ENCODE measurements around the gene KLHDC3. TPM values are rescaled to one million over a fixed set of nuclear protein-coding genes. Genes with fewer than 3 reads are reported as not detected.

The KLHDC3 gene
- total and polyA plus RNA-seq, 2 donors (not counting 1 experiment from before 2014, with no cell fraction given): 54.0 to 54.5 TPM

GRCh38 chr6:42969934-42970333 lies 44.1 kb upstream of the KLHDC3 start:
- Histone ChIP-seq H4K20me1 (ENCODE audit: control insufficient read depth, extremely low read depth, insufficient read depth, low read length) (no peaks in the 10 kb centered on the region), H3K4me3 (replicated peaks in 1 of 4; ENCODE audit: control extremely low read depth in 1 of 4, insufficient read depth in 1 of 4, low read depth in 3 of 4, low read length in 4 of 4) (no peak overlapping the region), H3K27ac (ENCODE audit: insufficient read depth, low read length) (no peak overlapping the region), H3K79me2 (ENCODE audit: control insufficient read depth, insufficient read depth, low read length) (no peaks in the 10 kb centered on the region), H3K4me1 (ENCODE audit: control insufficient read depth, extremely low read depth, insufficient read depth, low read length) (no peaks in the 10 kb centered on the region), H3K36me3 (ENCODE audit: control insufficient read depth, insufficient read depth, low read length) (peaks cover 8% of the 10 kb centered on the region), H3K27me3 (ENCODE audit: control insufficient read depth, insufficient read depth, low read length) (no peaks in the 10 kb centered on the region), H2AFZ (ENCODE audit: low read length) (no peak overlapping the region), H3K9me3 (ENCODE audit: control insufficient read depth, insufficient read depth, low read depth, low read length) (no peaks in the 10 kb centered on the region), H3K4me2 (ENCODE audit: extremely low read depth, insufficient read depth, low read length) (no peak overlapping the region), H3K9ac (ENCODE audit: insufficient read depth, low read length) (no peak overlapping the region)
- TF ChIP-seq EZH2 (IDR thresholded peaks at IDR 0.05; ENCODE audit: low read length, missing control alignments) (no peak), CTCF (conservative IDR thresholded peaks at IDR 0.05 in 1 of 2, IDR thresholded peaks at IDR 0.05 in 1 of 2; ENCODE audit: low read depth in 1 of 2, low read length in 2 of 2) (no peak)
- DNase-seq (ENCODE audit: low read depth in 2 of 2): no peak

GRCh38 chr6:42970871-42971612 lies 43.0 kb upstream of the KLHDC3 start:
- Histone ChIP-seq H3K36me3 (ENCODE audit: control insufficient read depth, insufficient read depth, low read length) (peaks cover 8% of the 10 kb centered on the region), H3K27ac (ENCODE audit: insufficient read depth, low read length) (no peak overlapping the region), H3K4me3 (replicated peaks in 1 of 4; ENCODE audit: control extremely low read depth in 1 of 4, insufficient read depth in 1 of 4, low read depth in 3 of 4, low read length in 4 of 4) (no peak overlapping the region), H3K4me1 (ENCODE audit: control insufficient read depth, extremely low read depth, insufficient read depth, low read length) (no peaks in the 10 kb centered on the region), H3K9me3 (ENCODE audit: control insufficient read depth, insufficient read depth, low read depth, low read length) (no peaks in the 10 kb centered on the region), H3K4me2 (ENCODE audit: extremely low read depth, insufficient read depth, low read length) (no peak overlapping the region), H3K79me2 (ENCODE audit: control insufficient read depth, insufficient read depth, low read length) (no peaks in the 10 kb centered on the region), H4K20me1 (ENCODE audit: control insufficient read depth, extremely low read depth, insufficient read depth, low read length) (no peaks in the 10 kb centered on the region), H2AFZ (ENCODE audit: low read length) (no peak overlapping the region), H3K27me3 (ENCODE audit: control insufficient read depth, insufficient read depth, low read length) (no peaks in the 10 kb centered on the region), H3K9ac (ENCODE audit: insufficient read depth, low read length) (no peak overlapping the region)
- peak in 1 of 2 donors; percentile 47 for DNase-seq (ENCODE audit: low read depth in 2 of 2)
- no peak for TF ChIP-seq EZH2 (IDR thresholded peaks at IDR 0.05; ENCODE audit: low read length, missing control alignments)
- TF ChIP-seq CTCF (conservative IDR thresholded peaks at IDR 0.05 in 1 of 2, IDR thresholded peaks at IDR 0.05 in 1 of 2; ENCODE audit: low read depth in 1 of 2, low read length in 2 of 2): no peak

GRCh38 chr6:42971746-42972327 lies 42.2 kb upstream of the KLHDC3 start:
- Histone ChIP-seq H3K4me2 (ENCODE audit: extremely low read depth, insufficient read depth, low read length) (no peak overlapping the region), H3K9me3 (ENCODE audit: control insufficient read depth, insufficient read depth, low read depth, low read length) (no peaks in the 10 kb centered on the region), H2AFZ (ENCODE audit: low read length) (no peak overlapping the region), H3K4me3 (replicated peaks in 1 of 4; ENCODE audit: control extremely low read depth in 1 of 4, insufficient read depth in 1 of 4, low read depth in 3 of 4, low read length in 4 of 4) (no peak overlapping the region), H3K9ac (ENCODE audit: insufficient read depth, low read length) (no peak overlapping the region), H3K36me3 (ENCODE audit: control insufficient read depth, insufficient read depth, low read length) (peaks cover 6% of the 10 kb centered on the region), H3K4me1 (ENCODE audit: control insufficient read depth, extremely low read depth, insufficient read depth, low read length) (no peaks in the 10 kb centered on the region), H4K20me1 (ENCODE audit: control insufficient read depth, extremely low read depth, insufficient read depth, low read length) (no peaks in the 10 kb centered on the region), H3K79me2 (ENCODE audit: control insufficient read depth, insufficient read depth, low read length) (no peaks in the 10 kb centered on the region), H3K27me3 (ENCODE audit: control insufficient read depth, insufficient read depth, low read length) (no peaks in the 10 kb centered on the region), H3K27ac (ENCODE audit: insufficient read depth, low read length) (no peak overlapping the region)
- TF ChIP-seq EZH2 (IDR thresholded peaks at IDR 0.05; ENCODE audit: low read length, missing control alignments): no peak
- TF ChIP-seq CTCF (conservative IDR thresholded peaks at IDR 0.05 in 1 of 2, IDR thresholded peaks at IDR 0.05 in 1 of 2; ENCODE audit: low read depth in 1 of 2, low read length in 2 of 2): no peak
- DNase-seq (ENCODE audit: low read depth in 2 of 2): no peak
